Large intestine (tissue), 3 donors: Measurements from ENCODE around the gene ABCC9. TPM values are rescaled to one million over a fixed set of nuclear protein-coding genes. Genes with fewer than 3 reads are reported as not detected.

Experiments used
- DNase-seq, 2 donors: peaks; one replicate each; pipeline versions ENCODE4 v3.0.0 to v3.0.0-alpha.2; 2013
- H3K27ac ChIP-seq: one replicate; pipeline ENCODE4 v1.5.1; 2013; ENCODE audit warnings: low read length
- H3K27me3 ChIP-seq: 2 replicates; pipeline ENCODE4 v1.6.1; 2013; ENCODE audit warnings: low read length; ENCODE audit not compliant: control insufficient read depth, insufficient read depth
- H3K36me3 ChIP-seq: 2 replicates; pipeline ENCODE4 v1.6.1; 2013; ENCODE audit warnings: low read length; ENCODE audit not compliant: control insufficient read depth, insufficient read depth
- H3K4me1 ChIP-seq: one replicate; pipeline ENCODE4 v1.6.1; 2013; ENCODE audit warnings: low read length; ENCODE audit not compliant: control insufficient read depth, insufficient read depth
- H3K4me3 ChIP-seq: one replicate; pipeline ENCODE4 v1.5.1; 2013; ENCODE audit warnings: low read length
- H3K9me3 ChIP-seq: one replicate; pipeline ENCODE4 v1.6.1; 2013; ENCODE audit warnings: mild to moderate bottlenecking, low read depth, low read length, moderate library complexity; ENCODE audit not compliant: control insufficient read depth
- WGBS: methylation state at CpG from one replicate; pipeline ENCODE4 v1.1.5; 2013; ENCODE audit warnings: low lambda C conversion rate; ENCODE audit not compliant: insufficient coverage; 5-methylcytosine and 5-hydroxymethylcytosine counted together
- polyA plus RNA-seq: library from polyadenylated mRNA; unstranded; fragments of 120-200 nt; gene quantifications from one replicate; pipeline ENCODE4 v1.2.1, GENCODE V29; 2013

Gene ABCC9
- polyA plus RNA-seq, 1 donor = 7.4 TPM

DNA sequence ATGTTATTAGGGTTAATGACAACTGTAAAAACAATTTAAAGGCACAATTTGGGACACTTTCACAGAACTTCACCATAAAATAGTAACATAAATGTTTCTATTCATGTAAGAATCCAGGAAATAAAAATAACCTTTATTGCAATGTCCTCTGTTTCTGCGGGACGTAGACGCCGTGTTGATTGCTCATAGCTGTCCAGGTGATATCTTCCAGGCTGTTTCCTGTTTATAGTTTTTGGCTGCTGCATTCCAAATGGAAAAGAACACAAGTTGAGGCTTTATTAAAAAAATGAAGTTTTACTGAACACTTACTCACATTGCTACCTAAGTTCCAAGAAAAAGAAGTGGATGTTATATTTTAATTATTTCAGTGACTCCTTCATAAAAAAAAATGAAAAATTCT lies 58.6 kb downstream of the ABCC9 start:
- H3K27me3 ChIP-seq = no peaks in the 10 kb centered on the region
- H3K4me1 ChIP-seq = no peaks in the 10 kb centered on the region
- H3K27ac ChIP-seq = no peak overlapping the region
- no peaks in the 10 kb centered on the region for H3K36me3 ChIP-seq
- no CpG with 5 or more reads among the region's 4 CpGs for WGBS
- H3K9me3 ChIP-seq = no peaks in the 10 kb centered on the region
- no peak overlapping the region for H3K4me3 ChIP-seq
- DNase-seq = no peak

DNA sequence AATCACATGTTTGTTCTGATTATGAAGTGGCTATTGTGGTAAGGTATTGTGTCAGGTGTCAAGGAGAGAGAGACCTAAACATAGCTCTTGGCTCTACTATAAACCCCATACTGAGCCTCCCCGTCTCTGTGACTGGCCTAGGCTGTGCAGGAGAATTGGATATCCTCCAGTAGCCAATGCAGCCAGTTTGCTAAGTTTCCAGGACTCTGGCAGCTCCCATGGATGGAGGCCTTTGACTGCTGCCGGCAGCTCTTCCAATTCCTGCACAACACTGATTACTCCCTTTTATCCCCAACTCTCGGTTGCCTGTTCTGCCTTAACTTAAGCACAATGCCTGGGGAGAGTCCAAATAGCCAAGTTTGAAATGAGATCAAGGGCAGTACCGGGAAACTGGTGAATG lies 59.3 kb downstream of the ABCC9 start:
- 100% methylated on average over 1 of the region's 4 CpGs for WGBS
- Histone ChIP-seq H3K36me3 (no peaks in the 10 kb centered on the region), H3K27ac (no peak overlapping the region), H3K27me3 (no peaks in the 10 kb centered on the region), H3K4me3 (no peak overlapping the region), H3K9me3 (no peaks in the 10 kb centered on the region), H3K4me1 (no peaks in the 10 kb centered on the region)
- no peak for DNase-seq

DNA sequence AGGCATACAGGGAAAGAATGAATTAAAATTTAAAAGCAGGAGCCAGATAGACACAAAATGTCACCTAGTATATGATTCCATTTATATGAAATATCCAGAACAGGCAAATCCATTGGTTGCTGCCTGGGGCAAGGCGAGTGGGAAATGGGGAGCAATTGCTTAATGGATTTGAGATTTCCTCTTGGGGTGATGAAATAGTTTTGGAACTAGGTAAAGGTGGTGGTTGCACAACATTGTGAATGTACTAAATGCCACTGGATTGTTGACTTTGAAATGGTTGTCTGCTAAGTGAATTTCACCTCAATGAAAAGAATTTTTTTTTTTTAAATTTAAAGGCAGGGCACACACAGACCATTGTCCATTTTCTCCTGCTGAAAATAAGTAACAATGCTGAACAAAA lies 61.9 kb downstream of the ABCC9 start:
- H3K4me3 ChIP-seq = no peak overlapping the region
- H3K27me3 ChIP-seq = no peaks in the 10 kb centered on the region
- WGBS = no CpG with 5 or more reads among the region's 1 CpG
- H3K36me3 ChIP-seq = no peaks in the 10 kb centered on the region
- H3K4me1 ChIP-seq = no peaks in the 10 kb centered on the region
- H3K9me3 ChIP-seq = no peaks in the 10 kb centered on the region
- no peak for DNase-seq
- H3K27ac ChIP-seq = no peak overlapping the region

DNA sequence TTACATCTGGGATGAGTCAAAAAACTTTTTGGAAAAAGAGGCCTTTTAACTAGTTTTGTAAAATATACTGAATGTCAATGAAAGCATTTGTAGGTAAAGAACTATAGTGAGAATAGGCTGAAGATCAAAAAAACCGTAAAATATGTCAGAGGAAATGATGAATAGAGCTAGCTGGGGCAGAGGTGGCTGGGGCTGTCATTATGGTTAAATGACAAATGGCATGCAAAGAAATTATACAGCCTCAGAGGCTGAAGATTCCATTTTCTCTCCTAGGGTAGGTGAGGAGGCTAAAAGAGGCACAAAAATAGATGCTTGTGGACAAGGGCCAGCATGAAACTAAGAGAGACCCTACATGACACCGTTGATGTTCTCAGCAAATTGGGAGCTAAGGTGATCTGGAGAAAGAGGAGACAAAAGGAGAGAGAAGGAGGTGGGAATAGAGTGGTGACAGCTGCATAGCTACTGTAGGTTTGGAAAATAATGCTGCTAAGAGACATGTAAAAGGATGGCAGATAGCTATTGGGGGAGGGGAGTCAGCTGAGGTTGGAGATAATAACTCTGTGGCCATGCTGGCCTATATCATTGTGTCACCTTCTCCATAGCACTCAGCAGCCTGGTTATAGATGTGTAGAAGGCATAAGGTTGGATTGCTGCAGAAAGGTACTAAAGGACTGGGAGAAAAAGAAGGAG lies 63.8 kb downstream of the ABCC9 start:
- 100% methylated on average over 1 of the region's 2 CpGs for WGBS

GRCh38 chr12:21865846-21866245 lies 75.4 kb downstream of the ABCC9 start:
- H3K27me3 ChIP-seq = no peaks in the 10 kb centered on the region
- H3K4me1 ChIP-seq = no peaks in the 10 kb centered on the region
- no peak overlapping the region for H3K4me3 ChIP-seq
- no peak for DNase-seq
- no peaks in the 10 kb centered on the region for H3K36me3 ChIP-seq
- peaks cover 6% of the 10 kb centered on the region for H3K9me3 ChIP-seq
- H3K27ac ChIP-seq = no peak overlapping the region

More for the DNA sequence above, 63.8 kb downstream of the ABCC9 start:
- Histone ChIP-seq H3K4me1 (no peaks in the 10 kb centered on the region), H3K27ac (no peak overlapping the region), H3K27me3 (no peaks in the 10 kb centered on the region), H3K9me3 (no peaks in the 10 kb centered on the region), H3K36me3 (no peaks in the 10 kb centered on the region), H3K4me3 (no peak overlapping the region)
- no peak for DNase-seq

GRCh38 chr12:21860534-21860933 lies 80.7 kb downstream of the ABCC9 start:
- Histone ChIP-seq H3K4me3 (no peak overlapping the region), H3K36me3 (no peaks in the 10 kb centered on the region), H3K9me3 (no peaks in the 10 kb centered on the region), H3K27ac (no peak overlapping the region), H3K27me3 (no peaks in the 10 kb centered on the region), H3K4me1 (no peaks in the 10 kb centered on the region)
- no CpG with 5 or more reads among the region's 2 CpGs for WGBS
- no peak for DNase-seq

DNA sequence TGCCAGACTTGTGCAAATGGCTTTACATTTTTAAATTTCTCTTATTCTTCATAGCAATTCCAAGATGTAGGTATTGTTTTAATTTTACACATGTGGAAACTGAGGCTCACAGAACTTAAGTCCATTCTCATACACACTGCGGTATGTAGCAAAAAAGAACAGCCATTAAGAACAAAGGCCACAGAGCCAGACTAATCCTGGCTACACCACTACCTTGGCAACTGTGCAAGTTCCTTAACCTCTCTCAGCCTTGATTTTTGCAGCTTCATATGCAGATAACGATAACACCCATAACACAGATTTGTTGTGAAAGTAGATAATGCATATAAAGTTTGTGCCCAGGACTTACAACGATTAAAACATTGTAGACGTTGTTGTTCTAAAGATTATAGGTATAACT lies 81.1 kb downstream of the ABCC9 start:
- H3K9me3 ChIP-seq = no peaks in the 10 kb centered on the region
- H3K4me1 ChIP-seq = no peaks in the 10 kb centered on the region
- WGBS = 100% methylated on average over 3 of the region's 4 CpGs
- DNase-seq = no peak
- no peaks in the 10 kb centered on the region for H3K27me3 ChIP-seq
- no peak overlapping the region for H3K4me3 ChIP-seq
- H3K36me3 ChIP-seq = no peaks in the 10 kb centered on the region
- no peak overlapping the region for H3K27ac ChIP-seq

DNA sequence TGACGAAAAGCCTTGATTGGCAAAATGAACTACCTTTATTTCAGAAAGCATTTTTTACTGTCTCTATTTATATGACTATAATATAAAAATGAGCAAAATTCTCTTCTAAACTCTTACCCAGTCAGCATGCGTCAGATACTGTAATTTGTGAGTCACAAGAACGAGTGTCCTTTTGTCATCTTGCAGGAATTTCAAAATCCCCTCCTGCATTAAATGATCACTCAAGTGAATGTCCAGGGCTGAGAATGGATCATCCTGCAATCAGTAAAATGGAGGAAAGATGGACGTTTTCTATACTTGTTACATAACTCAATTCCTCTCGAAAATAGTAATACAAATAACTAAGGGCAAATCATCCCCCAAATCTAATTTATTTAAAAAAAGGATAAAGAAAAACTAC lies 89.0 kb downstream of the ABCC9 start:
- no peak for DNase-seq
- no peaks in the 10 kb centered on the region for H3K36me3 ChIP-seq
- no peaks in the 10 kb centered on the region for H3K27me3 ChIP-seq
- 92% methylated on average over 4 of the region's 5 CpGs for WGBS
- no peak overlapping the region for H3K27ac ChIP-seq
- H3K4me3 ChIP-seq = no peak overlapping the region
- no peaks in the 10 kb centered on the region for H3K9me3 ChIP-seq
- no peaks in the 10 kb centered on the region for H3K4me1 ChIP-seq

DNA sequence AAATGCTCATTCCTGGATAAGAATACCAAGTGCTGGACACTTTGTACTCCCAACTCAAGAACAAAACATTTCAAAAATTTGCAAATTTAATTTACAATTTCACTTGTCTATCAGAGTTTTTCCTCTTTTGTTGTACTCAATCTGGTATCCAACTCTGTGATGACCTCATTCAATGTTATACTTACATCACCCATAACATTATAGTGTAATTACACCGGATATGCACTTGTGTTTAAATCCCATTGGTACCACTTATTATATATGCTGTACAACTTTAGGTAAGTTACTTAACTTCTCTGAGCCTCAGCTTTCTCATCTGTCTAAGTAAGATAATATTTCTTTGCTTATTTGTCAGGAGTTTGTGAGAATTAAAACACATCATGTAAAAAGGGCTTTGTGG lies 90.1 kb downstream of the ABCC9 start:
- Histone ChIP-seq H3K9me3 (no peaks in the 10 kb centered on the region), H3K27me3 (no peaks in the 10 kb centered on the region), H3K27ac (no peak overlapping the region), H3K36me3 (no peaks in the 10 kb centered on the region), H3K4me3 (no peak overlapping the region), H3K4me1 (no peaks in the 10 kb centered on the region)
- WGBS = 100% methylated on average over 1 of the region's 1 CpG
- DNase-seq = no peak

DNA sequence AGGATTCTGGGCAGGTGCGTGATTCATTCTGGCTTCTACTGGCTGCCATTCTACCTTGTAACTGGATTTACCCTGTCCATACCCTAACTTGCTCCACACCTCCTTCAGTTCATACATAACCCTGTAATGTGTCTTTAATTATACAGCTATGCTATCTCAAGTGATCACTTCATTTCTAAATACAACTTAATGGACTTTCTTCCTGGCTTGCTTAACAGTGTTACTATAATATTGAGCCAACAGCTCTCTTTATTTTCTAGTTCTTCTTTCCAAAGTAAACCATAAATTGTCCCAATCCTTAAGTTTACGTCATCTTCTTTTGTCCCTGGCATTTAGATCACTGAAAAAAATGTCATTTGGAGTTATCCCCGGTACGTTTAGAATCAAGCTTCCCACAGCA lies 90.8 kb downstream of the ABCC9 start:
- no peaks in the 10 kb centered on the region for H3K27me3 ChIP-seq
- 80% methylated on average over 1 of the region's 4 CpGs for WGBS
- no peak overlapping the region for H3K27ac ChIP-seq
- no peaks in the 10 kb centered on the region for H3K36me3 ChIP-seq
- H3K4me1 ChIP-seq = no peaks in the 10 kb centered on the region
- no peaks in the 10 kb centered on the region for H3K9me3 ChIP-seq
- no peak for DNase-seq
- H3K4me3 ChIP-seq = no peak overlapping the region

- no CpG with 5 or more reads among the region's 2 CpGs for WGBS
- Histone ChIP-seq H3K4me3 (no peak overlapping the region), H3K4me1 (no peaks in the 10 kb centered on the region), H3K36me3 (no peaks in the 10 kb centered on the region), H3K27me3 (no peaks in the 10 kb centered on the region), H3K27ac (no peak overlapping the region), H3K9me3 (no peaks in the 10 kb centered on the region)
- DNase-seq = no peak
Measured at GRCh38 chr12:21849878-21850277, 91.3 kb downstream of the ABCC9 start.
